ENCODE measurements around the gene EHMT2.
"Not testable (repeated sequence)": the region's sequence is repeated elsewhere in the genome, so short reads cannot be mapped to it uniquely, and the experiment has no call there.

EHMT2 gene

GRCh38 chr6:31915351-31915750, 17.9 kb upstream of the EHMT2 start:
- DNase-seq (ENCODE audit: low spot score), result no peak

DNA sequence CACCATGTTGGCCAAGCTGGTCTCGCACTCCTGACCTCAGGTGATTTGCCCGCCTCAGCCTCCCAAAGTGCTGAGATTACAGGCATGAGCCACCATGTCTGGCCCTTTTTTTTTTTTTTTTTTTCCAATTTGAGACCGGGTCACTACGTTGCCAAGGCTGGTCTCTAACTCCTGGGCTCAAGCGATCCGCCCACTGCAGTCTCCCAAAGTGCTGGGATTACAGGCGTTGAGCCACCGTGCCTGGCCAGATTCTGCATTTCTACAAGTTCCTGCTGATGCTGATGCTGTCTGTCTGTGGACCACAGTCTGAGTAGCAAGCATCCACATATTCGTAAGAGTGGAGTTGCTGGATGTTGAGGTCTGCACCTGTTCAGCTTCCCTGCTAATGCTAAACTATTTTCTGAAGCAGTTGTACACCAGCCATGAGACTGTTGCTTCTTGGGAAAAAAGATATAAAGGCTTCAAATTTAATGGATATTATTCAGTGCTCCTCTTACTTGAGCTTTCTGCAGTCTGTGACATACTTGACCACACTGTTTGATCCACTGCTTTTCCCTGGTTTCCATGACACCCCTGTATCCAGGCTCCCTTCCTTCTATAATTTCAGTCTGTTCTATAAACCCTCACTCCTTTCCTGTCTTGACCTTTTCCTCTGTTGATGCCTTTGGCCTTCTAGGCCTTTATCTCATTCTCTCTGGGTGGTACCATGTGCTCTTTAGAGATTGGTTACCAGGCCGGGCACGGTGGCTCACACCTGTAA, 14.5 kb upstream of the EHMT2 start:
- DNase-seq (ENCODE audit: low spot score), result no peak

DNA sequence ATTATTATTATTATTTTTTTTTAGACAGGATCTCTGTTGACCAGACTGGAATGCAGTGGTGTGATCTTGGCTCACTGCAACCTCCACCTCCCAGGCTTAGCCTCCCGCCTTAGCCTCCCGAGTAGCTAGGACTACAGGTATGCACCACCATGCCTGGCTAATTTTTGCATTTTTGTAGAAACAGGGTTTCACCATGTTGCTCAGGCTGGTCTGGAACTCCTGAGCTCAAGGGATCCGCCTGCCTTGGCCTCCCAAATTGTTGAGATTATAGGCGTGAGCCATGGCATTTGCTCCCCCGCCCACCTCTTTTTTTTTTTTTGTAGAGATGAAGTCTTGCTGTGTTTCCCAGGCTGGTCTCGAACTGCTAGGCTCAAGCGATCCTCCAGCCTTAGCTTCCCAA, 11.8 kb upstream of the EHMT2 start:
- not testable (repeated sequence) for DNase-seq (ENCODE audit: low spot score)

DNA sequence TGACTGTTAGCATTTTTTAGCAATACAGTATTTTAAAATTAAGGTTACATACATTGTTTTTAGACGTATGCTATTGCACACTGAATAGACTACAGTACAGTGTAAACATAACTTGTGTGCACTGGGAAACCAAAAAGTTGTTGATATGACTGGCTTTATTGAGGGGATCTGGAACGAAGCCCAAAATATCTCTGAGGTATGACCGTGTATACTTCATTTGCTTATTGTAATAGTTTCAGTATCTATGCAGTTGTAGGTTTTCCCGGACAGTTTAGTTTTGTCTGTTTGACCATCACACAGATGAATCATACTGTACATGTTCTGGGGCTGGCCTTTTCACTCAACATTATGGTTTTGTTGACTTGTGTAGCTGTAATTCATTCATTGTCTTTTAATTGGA, 11.3 kb upstream of the EHMT2 start:
- DNase-seq (ENCODE audit: low spot score), result no peak

GRCh38 chr6:31908255-31908654, 10.8 kb upstream of the EHMT2 start:
- DNase-seq (ENCODE audit: low spot score), result not testable (repeated sequence)

GRCh38 chr6:31907158-31907813, 9.8 kb upstream of the EHMT2 start:
- DNase-seq (ENCODE audit: low spot score), result no peak

GRCh38 chr6:31906727-31907126, 9.2 kb upstream of the EHMT2 start:
- not testable (repeated sequence) for DNase-seq (ENCODE audit: low spot score)

DNA sequence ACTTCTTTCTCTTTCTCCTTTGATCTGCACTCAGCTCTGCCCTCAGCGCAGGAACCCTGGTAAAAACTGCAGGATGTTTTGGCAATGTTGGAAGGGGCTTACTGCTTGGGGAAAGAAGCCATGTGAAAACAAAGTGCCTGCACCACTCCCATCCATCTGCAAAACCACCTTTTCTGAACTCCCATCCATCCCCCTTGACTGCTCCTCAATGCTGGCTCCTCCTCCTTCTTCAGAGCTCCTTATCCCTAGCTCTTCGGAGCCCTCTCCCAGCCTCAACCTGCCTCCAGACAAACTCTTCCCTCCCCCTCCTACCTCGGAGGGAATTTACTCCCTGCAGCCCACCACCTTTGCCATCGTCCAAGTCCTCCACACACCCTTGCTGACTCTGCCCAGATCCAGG, 8.6 kb upstream of the EHMT2 start:
- DNase-seq (ENCODE audit: low spot score), result no peak

- no peak for DNase-seq (ENCODE audit: low spot score)
Observed at GRCh38 chr6:31905041-31905440, 7.5 kb upstream of the EHMT2 start.

DNA sequence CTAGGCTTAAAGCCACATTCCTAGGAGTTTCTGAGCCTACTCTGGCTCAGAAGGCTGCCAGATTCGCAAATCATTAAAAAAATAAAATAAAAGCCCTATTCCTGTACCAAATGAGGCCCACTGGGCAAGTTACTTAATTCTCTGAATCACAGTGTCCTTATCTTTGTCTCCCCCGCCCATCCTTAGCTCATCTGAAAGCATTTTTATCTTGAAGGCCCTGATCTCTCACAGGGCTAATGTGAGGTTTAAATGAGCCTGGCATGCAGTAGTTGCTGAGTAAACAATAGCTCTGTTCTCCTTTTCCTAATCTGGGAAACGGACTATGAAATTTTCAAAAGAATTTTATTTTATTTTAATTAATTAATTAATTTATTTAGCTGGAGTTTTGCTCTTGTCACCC, 6.5 kb upstream of the EHMT2 start:
- no peak for DNase-seq (ENCODE audit: low spot score)

DNA sequence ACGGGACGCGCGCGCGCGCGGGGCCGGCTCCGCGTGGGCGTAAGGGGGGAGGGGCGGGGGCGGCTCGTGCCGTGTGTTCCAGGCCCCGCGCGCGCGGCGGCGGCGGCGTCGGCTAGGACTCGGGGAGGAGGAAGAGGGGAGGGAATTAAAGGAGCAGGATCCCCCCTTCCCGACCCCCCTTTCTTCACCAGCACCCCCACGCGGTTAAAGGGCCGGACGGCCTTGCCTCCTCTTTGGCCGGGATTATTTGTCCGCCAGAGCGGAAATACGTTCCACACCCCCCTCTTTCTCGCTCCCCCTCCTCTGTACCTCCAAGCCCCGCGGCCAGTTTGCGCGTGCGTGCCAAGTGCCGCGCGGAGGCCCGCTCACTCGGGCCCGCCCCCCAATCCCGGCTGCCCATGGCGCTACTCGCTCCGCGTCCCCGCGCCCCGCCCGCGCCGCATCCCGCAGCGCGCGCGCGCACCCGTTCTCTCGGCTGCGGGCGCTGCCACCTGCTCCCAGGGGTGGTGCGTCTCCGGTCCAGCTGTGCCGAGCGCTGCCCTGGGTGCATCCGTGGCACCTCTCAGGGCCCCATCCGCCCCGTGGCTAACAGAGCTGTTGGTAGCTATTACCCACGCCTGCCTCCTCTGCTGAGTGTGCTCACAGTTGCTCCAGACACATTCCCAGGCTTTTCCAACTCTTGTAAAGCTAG, 4.6 kb upstream of the EHMT2 start, which contains the start of gene ZBTB12:
ZBTB12 (minus strand) TSS at position 134 of the 691 bp plus-strand sequence. CDS start 781 bp downstream, outside the sequence.
- DNase-seq (ENCODE audit: low spot score), result peak; percentile 97

- DNase-seq (ENCODE audit: low spot score), result no peak
Observed at GRCh38 chr6:31901415-31901952, 4.0 kb upstream of the EHMT2 start.

- no peak for DNase-seq (ENCODE audit: low spot score)
Observed at GRCh38 chr6:31900917-31901414, 3.5 kb upstream of the EHMT2 start.

GRCh38 chr6:31899882-31900722, 2.6 kb upstream of the EHMT2 start:
- no peak for DNase-seq (ENCODE audit: low spot score)

DNA sequence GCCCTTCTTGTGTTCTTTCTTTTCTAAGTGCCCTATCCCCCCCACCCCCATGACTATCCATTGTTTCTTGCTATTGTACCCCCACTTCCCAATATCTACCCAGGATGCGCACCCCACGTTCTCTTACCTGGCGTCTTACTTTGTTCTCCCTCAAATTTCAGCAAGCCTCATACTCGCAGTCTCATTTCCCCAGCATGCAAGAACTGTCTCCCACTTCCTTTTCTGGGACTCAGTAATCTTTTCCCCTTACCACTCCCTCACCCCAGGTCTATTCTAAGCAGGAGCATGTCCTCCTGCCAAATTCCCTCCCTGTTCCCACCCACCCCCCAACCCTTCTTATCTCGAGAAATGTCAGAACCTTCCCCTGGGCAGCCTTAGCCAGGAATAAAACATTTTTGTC, 1.7 kb upstream of the EHMT2 start:
- DNase-seq (ENCODE audit: low spot score), result no peak

- DNase-seq (ENCODE audit: low spot score), result peak; percentile 60
Observed at GRCh38 chr6:31898383-31899011, 999 bp upstream of the EHMT2 start.

GRCh38 chr6:31896856-31897611, 464 bp downstream of the EHMT2 start:
- DNase-seq (ENCODE audit: low spot score), result no peak

GRCh38 chr6:31896493-31896855, 1.0 kb downstream of the EHMT2 start:
- DNase-seq (ENCODE audit: low spot score), result no peak

DNA sequence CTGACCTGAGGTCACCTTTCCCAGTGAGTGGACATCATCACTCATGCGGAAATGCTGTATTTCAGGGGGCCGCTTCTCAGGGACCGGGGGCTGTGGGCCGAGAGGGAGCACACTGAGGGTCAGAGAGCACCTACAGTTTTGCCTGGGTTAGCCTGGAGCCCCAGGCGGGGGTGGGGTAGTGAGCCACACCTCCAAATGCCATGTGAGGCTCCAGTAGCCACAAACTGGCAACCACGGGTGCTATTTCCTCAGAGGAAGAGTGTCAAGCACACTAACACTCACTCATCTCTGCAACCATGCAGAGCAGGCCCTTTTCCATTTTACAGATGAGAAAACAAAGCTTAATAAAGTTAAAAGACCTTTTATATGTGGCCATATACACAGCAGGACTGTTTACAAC, 4.7 kb downstream of the EHMT2 start:
- DNase-seq (ENCODE audit: low spot score), result no peak
